HG02610 (cell line): ENCODE measurements around the gene KLHL13.

ENCODE experiments used
- ATAC-seq: cut with Tn5 transposase; IDR thresholded peaks from one replicate; pipeline ENCODE4 v1.9.1; 2021; ENCODE audit warnings: mild to moderate bottlenecking, moderate library complexity; ENCODE audit not compliant: unreplicated experiment

KLHL13 gene

DNA sequence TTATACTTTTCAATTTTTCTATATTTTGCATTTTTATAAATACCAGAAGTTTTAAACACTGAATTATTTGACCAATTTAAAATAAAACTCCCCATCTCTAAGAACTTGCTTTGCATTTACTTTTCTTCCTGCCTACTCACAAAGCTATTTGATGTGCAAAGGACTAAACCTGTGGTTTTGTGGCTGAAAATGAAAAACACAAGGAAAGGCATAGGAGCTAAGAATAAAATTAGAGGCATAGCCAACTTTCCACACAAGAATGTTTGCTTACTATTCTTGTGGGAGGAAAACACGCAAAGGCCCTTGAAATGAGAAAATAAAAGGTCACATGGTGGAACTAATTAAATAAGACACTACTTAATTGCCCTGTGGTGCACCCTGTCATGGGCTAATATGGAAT is 221.2 kb downstream of the KLHL13 start:
- ATAC-seq = no peak

DNA sequence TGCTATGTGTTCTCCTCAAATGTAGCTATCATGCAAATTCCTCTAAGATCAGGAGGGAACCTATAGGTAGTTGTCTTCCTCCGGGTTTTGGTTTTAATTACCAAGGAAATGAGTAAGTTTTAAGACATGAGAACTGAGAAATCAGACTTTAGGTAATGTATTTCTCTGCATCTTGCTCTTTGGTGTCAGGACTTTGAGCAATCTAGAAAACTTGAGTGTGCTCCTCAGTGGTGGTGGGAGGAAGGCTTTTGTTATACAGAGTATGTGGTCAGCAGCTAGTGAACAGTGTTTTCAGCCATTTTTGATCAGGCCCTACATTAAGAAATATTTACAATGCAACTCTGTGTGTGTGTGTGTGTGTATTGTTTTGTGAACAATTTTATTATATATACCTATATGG is 224.1 kb downstream of the KLHL13 start:
- no peak for ATAC-seq

DNA sequence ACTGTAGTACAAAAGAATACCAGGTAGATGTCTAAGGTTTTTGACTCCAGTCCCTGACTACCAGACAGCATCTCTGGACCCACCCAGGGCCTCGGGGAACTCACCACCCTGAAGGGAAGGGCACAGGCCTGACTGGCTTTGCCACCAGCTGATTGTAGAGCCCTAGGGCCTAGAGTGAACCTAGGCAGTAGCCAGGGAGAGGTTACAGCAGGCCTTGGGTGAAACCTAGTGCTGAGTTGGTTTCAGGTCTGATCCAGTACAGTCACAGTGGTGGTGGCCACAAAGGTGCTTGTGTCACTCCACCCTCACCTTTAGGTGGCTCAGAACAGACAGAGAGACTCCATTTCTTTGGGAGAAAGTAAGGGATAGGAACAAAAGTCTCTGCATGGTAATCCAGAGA is 244.8 kb downstream of the KLHL13 start:
- no peak for ATAC-seq

DNA sequence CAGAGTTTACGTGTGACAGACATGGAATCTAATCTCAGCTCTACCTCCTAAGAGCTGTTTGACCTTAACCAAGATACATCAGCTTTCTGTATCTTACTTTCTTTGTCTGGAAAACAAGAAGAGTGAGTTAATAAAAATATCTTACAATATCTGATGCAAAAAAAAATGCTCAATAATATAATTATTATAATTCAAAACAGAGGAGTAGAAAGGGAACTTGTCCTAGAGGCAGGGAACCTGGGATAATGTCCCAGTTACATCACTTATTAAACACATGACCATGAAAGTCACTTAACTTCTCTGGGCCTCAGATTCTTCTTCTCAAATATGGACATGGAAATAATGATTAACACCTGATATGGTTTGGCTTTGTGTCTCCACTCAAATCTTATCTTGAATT is 256.1 kb downstream of the KLHL13 start:
- ATAC-seq = no peak

DNA sequence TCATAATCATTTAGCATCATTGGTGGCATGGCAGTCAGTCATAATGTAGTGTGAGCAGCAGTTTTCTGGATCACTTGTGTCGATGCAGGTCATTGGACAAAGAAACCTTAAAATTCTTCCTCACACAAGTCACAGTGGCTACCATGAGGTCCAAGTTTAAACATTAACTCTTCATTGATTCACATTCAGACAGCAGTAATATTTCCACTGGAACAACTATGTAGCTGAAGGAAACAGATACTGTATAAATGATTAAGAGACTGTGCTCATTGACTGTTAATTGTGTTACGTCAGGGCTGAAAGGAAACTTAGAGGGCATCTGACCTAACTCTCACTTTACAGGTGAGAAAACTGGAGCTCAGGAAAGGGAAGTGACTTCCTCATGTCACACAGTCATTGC is 261.8 kb downstream of the KLHL13 start:
- no peak for ATAC-seq

DNA sequence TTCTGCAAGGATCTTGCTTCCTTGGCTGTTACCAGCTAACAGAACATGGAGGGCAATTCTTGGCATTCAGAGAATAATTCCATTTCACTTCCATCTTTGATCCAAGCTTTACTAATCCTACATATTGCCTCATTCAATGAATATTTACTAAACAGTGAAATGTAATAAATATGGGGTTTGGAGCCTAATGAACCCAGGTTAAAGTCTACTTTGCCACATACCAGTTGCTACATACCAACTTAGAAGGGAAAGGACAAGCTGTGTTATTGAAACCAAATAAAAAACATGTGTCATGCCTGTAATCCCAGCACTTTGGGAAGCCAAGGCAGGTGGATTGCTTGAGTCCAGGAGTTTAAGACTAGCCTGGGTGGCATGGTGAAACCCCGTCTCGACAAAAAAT is 265.6 kb downstream of the KLHL13 start:
- no peak for ATAC-seq
